Measurements from ENCODE around the gene ECHS1. TPM values are rescaled to one million over a fixed set of nuclear protein-coding genes. Genes with fewer than 3 reads are reported as not detected.

The ECHS1 gene
- total and polyA plus RNA-seq, 9 of the 15 experiments (the other 6 are each of a cell fraction or from before 2014, with no cell fraction given): 16.6 to 100 (median 68.1) TPM

DNA sequence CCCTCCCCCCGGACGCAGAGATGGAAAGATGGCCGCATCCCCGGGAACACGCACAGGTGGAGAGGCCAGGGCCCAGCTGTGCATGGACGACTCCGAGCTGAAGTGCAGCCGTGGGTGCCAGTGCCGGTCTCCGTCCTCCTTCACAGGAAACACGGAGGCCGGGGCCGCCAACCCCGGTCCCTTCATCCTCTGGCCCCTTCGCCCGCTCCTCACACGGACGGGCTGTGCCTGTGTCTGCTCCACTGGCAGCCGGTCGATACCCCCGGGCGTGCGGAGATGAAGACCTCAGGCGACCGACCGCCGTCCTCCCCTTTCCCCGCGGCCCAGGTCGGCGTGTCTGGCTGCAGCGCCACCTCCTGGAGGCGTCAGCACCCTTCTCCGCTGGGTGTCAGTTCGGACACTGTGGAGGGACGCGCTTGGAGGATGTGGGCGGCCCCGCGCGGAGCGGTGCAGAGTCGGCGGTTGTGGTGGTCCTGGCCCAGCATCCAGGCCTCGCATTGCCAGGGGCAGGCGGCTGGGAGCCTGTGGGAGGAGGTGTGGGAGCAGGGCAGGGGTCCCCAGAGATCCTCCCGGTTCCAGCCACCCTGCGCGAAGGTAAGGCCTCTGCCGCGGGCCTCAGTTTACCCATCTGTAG lies 54.5 kb downstream of the ECHS1 start (continued):
- TF ChIP-seq ZNF140 (CRISPR knock-in tag; IDR thresholded peaks at IDR 0.05): no peak
- TF ChIP-seq, protein P1, sequence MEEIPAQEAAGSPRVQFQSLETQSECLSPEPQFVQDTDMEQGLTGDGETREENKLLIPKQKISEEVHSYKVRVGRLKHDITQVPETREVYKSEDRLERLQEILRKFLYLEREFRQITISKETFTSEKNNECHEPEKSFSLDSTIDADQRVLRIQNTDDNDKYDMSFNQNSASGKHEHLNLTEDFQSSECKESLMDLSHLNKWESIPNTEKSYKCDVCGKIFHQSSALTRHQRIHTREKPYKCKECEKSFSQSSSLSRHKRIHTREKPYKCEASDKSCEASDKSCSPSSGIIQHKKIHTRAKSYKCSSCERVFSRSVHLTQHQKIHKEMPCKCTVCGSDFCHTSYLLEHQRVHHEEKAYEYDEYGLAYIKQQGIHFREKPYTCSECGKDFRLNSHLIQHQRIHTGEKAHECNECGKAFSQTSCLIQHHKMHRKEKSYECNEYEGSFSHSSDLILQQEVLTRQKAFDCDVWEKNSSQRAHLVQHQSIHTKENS (CRISPR knock-in tag; IDR thresholded peaks at IDR 0.05): no peak
- 0 out of 2 replicates have a peak, but pooled peaks have one; percentile 76 for TF ChIP-seq CTBP1 (IDR thresholded peaks at IDR 0.05; ENCODE audit: borderline replicate concordance)
- TF ChIP-seq ZNF24 (IDR thresholded peaks at IDR 0.05): no peak
- TF ChIP-seq ZNF143 (CRISPR knock-in tag; IDR thresholded peaks at IDR 0.05): no peak
- TF ChIP-seq GATAD2A (IDR thresholded peaks at IDR 0.05): no peak
- TF ChIP-seq GTF2A2 (tag; IDR thresholded peaks at IDR 0.05): no peak
- TF ChIP-seq, protein P2, sequence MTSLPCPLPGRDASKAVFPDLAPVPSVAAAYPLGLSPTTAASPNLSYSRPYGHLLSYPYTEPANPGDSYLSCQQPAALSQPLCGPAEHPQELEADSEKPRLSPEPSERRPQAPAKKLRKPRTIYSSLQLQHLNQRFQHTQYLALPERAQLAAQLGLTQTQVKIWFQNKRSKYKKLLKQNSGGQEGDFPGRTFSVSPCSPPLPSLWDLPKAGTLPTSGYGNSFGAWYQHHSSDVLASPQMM (CRISPR knock-in tag; IDR thresholded peaks at IDR 0.05): no peak
- TF ChIP-seq NCOR1 (IDR thresholded peaks at IDR 0.05): no peak
- no peak for TF ChIP-seq KAT2B (IDR thresholded peaks at IDR 0.05; ENCODE audit: low read depth, low read length)
- TF ChIP-seq ZNF23 (CRISPR knock-in tag; IDR thresholded peaks at IDR 0.05): no peak
- TF ChIP-seq CBFB (CRISPR knock-in tag; IDR thresholded peaks at IDR 0.05): no peak
- no peak for TF ChIP-seq HLTF (IDR thresholded peaks at IDR 0.05)
- TF ChIP-seq, protein P3, sequence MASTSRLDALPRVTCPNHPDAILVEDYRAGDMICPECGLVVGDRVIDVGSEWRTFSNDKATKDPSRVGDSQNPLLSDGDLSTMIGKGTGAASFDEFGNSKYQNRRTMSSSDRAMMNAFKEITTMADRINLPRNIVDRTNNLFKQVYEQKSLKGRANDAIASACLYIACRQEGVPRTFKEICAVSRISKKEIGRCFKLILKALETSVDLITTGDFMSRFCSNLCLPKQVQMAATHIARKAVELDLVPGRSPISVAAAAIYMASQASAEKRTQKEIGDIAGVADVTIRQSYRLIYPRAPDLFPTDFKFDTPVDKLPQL (IDR thresholded peaks at IDR 0.05; ENCODE audit: extremely low read depth, insufficient read length): no peak
- no peak for TF ChIP-seq CHD4 (IDR thresholded peaks at IDR 0.05; ENCODE audit: insufficient read depth, insufficient replicate concordance, low read depth, low read length, poor library complexity, severe bottlenecking)
- peak; percentile 13 for TF ChIP-seq PCBP1 (IDR thresholded peaks at IDR 0.05; ENCODE audit: low read depth, low read length, poor library complexity, severe bottlenecking)
- 0 out of 2 replicates have a peak, but pooled peaks have one; percentile 24 for TF ChIP-seq SMARCA4 (IDR thresholded peaks at IDR 0.05)
- TF ChIP-seq, protein P4, sequence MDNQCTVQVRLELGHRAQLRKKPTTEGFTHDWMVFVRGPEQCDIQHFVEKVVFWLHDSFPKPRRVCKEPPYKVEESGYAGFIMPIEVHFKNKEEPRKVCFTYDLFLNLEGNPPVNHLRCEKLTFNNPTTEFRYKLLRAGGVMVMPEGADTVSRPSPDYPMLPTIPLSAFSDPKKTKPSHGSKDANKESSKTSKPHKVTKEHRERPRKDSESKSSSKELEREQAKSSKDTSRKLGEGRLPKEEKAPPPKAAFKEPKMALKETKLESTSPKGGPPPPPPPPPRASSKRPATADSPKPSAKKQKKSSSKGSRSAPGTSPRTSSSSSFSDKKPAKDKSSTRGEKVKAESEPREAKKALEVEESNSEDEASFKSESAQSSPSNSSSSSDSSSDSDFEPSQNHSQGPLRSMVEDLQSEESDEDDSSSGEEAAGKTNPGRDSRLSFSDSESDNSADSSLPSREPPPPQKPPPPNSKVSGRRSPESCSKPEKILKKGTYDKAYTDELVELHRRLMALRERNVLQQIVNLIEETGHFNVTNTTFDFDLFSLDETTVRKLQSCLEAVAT (IDR thresholded peaks at IDR 0.05): no peak
- no peak for TF ChIP-seq TAF7 (tag; IDR thresholded peaks at IDR 0.05)
- TF ChIP-seq ZEB2 (IDR thresholded peaks at IDR 0.05): no peak
- TF ChIP-seq CREB1 (IDR thresholded peaks at IDR 0.05): no peak
- TF ChIP-seq CREB1 (CRISPR knock-in tag; IDR thresholded peaks at IDR 0.05): peak; percentile 72; the same call in 1 of the 2 replicates
- no peak for TF ChIP-seq RBM25 (IDR thresholded peaks at IDR 0.05; ENCODE audit: low read depth, low read length, severe bottlenecking)
- TF ChIP-seq, protein P5, sequence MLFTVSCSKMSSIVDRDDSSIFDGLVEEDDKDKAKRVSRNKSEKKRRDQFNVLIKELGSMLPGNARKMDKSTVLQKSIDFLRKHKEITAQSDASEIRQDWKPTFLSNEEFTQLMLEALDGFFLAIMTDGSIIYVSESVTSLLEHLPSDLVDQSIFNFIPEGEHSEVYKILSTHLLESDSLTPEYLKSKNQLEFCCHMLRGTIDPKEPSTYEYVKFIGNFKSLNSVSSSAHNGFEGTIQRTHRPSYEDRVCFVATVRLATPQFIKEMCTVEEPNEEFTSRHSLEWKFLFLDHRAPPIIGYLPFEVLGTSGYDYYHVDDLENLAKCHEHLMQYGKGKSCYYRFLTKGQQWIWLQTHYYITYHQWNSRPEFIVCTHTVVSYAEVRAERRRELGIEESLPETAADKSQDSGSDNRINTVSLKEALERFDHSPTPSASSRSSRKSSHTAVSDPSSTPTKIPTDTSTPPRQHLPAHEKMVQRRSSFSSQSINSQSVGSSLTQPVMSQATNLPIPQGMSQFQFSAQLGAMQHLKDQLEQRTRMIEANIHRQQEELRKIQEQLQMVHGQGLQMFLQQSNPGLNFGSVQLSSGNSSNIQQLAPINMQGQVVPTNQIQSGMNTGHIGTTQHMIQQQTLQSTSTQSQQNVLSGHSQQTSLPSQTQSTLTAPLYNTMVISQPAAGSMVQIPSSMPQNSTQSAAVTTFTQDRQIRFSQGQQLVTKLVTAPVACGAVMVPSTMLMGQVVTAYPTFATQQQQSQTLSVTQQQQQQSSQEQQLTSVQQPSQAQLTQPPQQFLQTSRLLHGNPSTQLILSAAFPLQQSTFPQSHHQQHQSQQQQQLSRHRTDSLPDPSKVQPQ (CRISPR knock-in tag; IDR thresholded peaks at IDR 0.05; ENCODE audit: borderline replicate concordance): no peak
- no peak for TF ChIP-seq SPI1 (IDR thresholded peaks at IDR 0.05; ENCODE audit: borderline replicate concordance, low read depth, low read length)
